ENCODE results near the gene COL27A1. TPM values are rescaled to one million over a fixed set of nuclear protein-coding genes. Genes with fewer than 3 reads are reported as not detected.

COL27A1 gene
- total RNA-seq, 1 donor from 2014 or later: 4.3 TPM

DNA sequence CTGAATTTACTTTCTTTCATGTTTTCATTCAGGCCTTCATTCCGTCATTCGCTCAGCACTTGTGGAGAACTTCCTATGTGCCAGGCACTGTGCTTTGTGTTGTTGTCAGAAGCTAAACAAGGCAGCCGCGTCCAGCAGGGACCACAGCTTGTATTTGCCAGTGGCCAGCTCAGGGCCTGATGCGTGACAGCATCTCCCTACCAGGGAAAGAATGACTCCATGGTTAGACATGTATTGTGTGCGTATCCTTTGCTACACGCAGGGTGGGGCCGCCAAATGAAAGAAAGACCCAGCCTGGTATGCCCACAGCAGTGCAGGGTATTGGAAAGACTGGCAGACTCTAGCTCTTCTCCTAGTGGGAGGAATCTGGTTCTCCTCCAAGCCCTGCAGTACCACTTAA lies 4.7 kb upstream of the COL27A1 start:
- Mint-ChIP-seq H3K27me3 (ENCODE audit: insufficient read depth, low read depth) (peaks cover 23% of the 10 kb centered on the region), H3K36me3 (no peaks in the 10 kb centered on the region)
- no peaks in the 10 kb centered on the region for H4K20me1 ChIP-seq (ENCODE audit: low read depth)

DNA sequence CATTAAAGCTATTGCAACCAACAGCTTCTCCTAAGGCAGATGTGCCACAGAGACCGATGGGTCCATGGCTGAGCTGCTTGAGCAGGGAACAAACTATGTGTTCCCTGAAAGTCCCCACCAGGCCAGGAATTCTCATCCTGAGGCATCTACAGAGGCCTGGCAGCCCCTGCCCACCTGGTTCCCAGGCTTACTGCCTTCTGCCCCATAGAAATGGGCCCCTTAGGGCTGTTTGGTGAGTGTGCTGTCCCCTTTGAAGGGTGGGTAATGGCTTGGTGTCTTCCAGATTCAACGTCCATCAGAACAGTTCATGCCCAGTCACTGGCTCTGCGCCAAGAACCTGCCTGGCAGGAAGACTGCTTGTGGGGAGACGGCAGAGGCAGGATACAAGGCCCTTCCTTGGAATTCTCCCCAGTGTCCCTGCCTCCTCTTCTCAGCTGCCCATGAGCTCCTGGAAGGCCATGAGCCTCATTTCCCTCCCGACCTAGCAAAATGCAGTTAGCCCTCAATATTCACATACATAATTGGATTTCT lies 3.8 kb upstream of the COL27A1 start:
- Histone ChIP-seq H3K36me3 (no peaks in the 10 kb centered on the region), H3K4me2 (no peak overlapping the region), H3K79me2 (ENCODE audit: low read depth) (no peaks in the 10 kb centered on the region), H4K20me1 (ENCODE audit: low read depth) (no peaks in the 10 kb centered on the region), H3K4me3 (no peak overlapping the region), H3K9me3 (ENCODE audit: low read depth) (no peaks in the 10 kb centered on the region), H3K4me1 (peaks cover 12% of the 10 kb centered on the region), H2AFZ (replicated peaks) (no peak overlapping the region), H3F3A (ENCODE audit: low read depth) (no peaks in the 10 kb centered on the region), H3K27me3 (peaks cover 36% of the 10 kb centered on the region), H3K27ac (no peak overlapping the region), H3K9ac (no peak overlapping the region)
- Mint-ChIP-seq H3K4me3 (no peak overlapping the region), H3K27me3 (ENCODE audit: insufficient read depth, low read depth) (peaks cover 23% of the 10 kb centered on the region), H3K36me3 (no peaks in the 10 kb centered on the region), H3K9me3 (no peaks in the 10 kb centered on the region), H3K4me1 (peaks cover 18% of the 10 kb centered on the region), H3K27ac (no peak overlapping the region)
- DNase-seq (ENCODE audit: low spot score): no peak
- no peak for TF ChIP-seq EZH2 (IDR thresholded peaks at IDR 0.05)

More for the DNA sequence above, 4.7 kb upstream of the COL27A1 start:
- H3K9ac ChIP-seq: no peak overlapping the region
- peaks cover 15% of the 10 kb centered on the region for H3K4me1 Mint-ChIP-seq
- no peak overlapping the region for H3K4me2 ChIP-seq
- H3K4me3 Mint-ChIP-seq: no peak overlapping the region
- TF ChIP-seq EZH2 (IDR thresholded peaks at IDR 0.05) (no peak), EZH2phosphoT487 (IDR thresholded peaks at IDR 0.05) (no peak)
- TF ChIP-seq, protein P1, sequence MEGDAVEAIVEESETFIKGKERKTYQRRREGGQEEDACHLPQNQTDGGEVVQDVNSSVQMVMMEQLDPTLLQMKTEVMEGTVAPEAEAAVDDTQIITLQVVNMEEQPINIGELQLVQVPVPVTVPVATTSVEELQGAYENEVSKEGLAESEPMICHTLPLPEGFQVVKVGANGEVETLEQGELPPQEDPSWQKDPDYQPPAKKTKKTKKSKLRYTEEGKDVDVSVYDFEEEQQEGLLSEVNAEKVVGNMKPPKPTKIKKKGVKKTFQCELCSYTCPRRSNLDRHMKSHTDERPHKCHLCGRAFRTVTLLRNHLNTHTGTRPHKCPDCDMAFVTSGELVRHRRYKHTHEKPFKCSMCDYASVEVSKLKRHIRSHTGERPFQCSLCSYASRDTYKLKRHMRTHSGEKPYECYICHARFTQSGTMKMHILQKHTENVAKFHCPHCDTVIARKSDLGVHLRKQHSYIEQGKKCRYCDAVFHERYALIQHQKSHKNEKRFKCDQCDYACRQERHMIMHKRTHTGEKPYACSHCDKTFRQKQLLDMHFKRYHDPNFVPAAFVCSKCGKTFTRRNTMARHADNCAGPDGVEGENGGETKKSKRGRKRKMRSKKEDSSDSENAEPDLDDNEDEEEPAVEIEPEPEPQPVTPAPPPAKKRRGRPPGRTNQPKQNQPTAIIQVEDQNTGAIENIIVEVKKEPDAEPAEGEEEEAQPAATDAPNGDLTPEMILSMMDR (IDR thresholded peaks at IDR 0.05): no peak
- no peak overlapping the region for H3K27ac Mint-ChIP-seq
- no peaks in the 10 kb centered on the region for H3K9me3 ChIP-seq (ENCODE audit: low read depth)
- H3K4me1 ChIP-seq: peaks cover 12% of the 10 kb centered on the region
- no peak overlapping the region for H3K4me3 ChIP-seq
- no peak overlapping the region for H3K27ac ChIP-seq
- no peaks in the 10 kb centered on the region for H3F3A ChIP-seq (ENCODE audit: low read depth)
- peaks cover 31% of the 10 kb centered on the region for H3K27me3 ChIP-seq
- DNase-seq (ENCODE audit: low spot score): no peak
- H3K36me3 ChIP-seq: no peaks in the 10 kb centered on the region
- no peaks in the 10 kb centered on the region for H3K9me3 Mint-ChIP-seq
- H3K79me2 ChIP-seq (ENCODE audit: low read depth): no peaks in the 10 kb centered on the region
- no peak overlapping the region for H2AFZ ChIP-seq (replicated peaks)

DNA sequence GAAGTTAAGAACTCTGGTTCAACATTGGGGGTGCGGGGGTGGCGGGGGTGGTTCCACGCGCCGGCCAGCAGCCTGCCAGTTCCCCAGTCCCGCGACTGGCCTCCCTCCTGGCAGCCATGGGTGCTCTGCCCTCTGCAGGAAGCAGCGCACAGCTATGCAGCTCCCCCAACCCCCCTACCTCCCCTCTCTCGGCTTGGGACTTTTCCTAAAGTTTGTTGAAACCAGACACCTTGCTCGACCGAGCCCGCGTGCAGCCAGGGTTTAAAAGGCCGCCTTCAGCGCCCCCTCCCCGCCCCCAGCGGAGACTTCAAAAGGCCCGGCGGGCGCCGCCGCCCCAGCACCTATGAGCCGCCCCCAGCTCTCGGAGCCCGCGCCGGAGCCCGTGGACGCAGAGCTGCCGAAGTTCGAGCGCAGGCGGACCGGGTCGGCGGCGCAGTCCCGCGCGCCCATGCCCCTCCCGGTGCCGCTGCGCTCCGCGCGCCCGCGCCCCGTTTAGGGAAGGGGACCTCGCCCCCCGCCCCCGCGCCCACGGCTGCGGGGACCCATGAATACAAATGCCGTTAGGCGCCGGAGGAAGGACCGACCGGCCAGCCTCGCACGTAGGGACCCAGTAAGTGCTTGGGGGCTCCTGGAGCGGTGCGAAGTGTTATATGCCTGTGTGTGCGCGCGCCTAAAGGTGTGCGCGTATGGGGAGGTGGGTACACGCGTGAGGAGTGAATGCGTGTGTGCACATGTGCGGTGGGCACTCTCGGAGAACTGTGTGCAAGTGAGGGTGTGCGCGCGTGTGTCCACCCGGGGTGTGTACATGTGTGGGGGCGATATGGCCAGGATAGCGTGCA lies 1.4 kb upstream of the COL27A1 start:
- H3K27ac ChIP-seq: no peak overlapping the region
- TF ChIP-seq EZH2 (IDR thresholded peaks at IDR 0.05): peak; percentile 75
- TF ChIP-seq, protein P1 (IDR thresholded peaks at IDR 0.05): peak; percentile 57
- TF ChIP-seq EZH2phosphoT487 (IDR thresholded peaks at IDR 0.05): peak; percentile 80
- H3K36me3 ChIP-seq: no peaks in the 10 kb centered on the region
- Mint-ChIP-seq H3K27ac (no peak overlapping the region), H3K4me1 (peaks cover 41% of the 10 kb centered on the region), H3K27me3 (ENCODE audit: insufficient read depth, low read depth) (peaks cover 24% of the 10 kb centered on the region), H3K9me3 (no peaks in the 10 kb centered on the region), H3K36me3 (peaks cover 2% of the 10 kb centered on the region), H3K4me3 (peak overlapping the region; percentile 88)
- peaks cover 23% of the 10 kb centered on the region for H3K4me1 ChIP-seq
- no peak overlapping the region for H3K9ac ChIP-seq
- H4K20me1 ChIP-seq (ENCODE audit: low read depth): peaks cover 13% of the 10 kb centered on the region
- peak overlapping the region; percentile 78 for H3K4me3 ChIP-seq
- H3K9me3 ChIP-seq (ENCODE audit: low read depth): no peaks in the 10 kb centered on the region
- peak overlapping the region; percentile 91 for H3K4me2 ChIP-seq
- H2AFZ ChIP-seq (replicated peaks): peak overlapping the region; percentile 92
- H3K79me2 ChIP-seq (ENCODE audit: low read depth): no peaks in the 10 kb centered on the region
- peaks cover 37% of the 10 kb centered on the region for H3K27me3 ChIP-seq
- DNase-seq (ENCODE audit: low spot score): peak; percentile 93
- H3F3A ChIP-seq (ENCODE audit: low read depth): peaks cover 21% of the 10 kb centered on the region
